PC-9 (cell line): ENCODE measurements around the gene IMPA2.

ENCODE experiments used
- CTCF ChIP-seq: fragments of 200-600 bp; sonication (generic); conservative IDR thresholded peaks from 2 replicates; pipeline ENCODE4 v1.6.1; 2017; ENCODE audit warnings: mixed run types, antibody characterized with exemption, mild to moderate bottlenecking, moderate library complexity
- EZH2 ChIP-seq: fragments of 200-600 bp; sonication (generic); IDR thresholded peaks from 2 replicates; pipeline ENCODE4 v1.8.0; 2017; ENCODE audit warnings: antibody characterized with exemption, low read depth

GRCh38 chr18:12026562-12026961 lies 45.3 kb downstream of the IMPA2 start:
- TF ChIP-seq CTCF: no peak
- TF ChIP-seq EZH2: no peak
